Gastroesophageal sphincter (tissue), 4 donors: Measurements from ENCODE around the gene HIPK4. TPM values are rescaled to one million over a fixed set of nuclear protein-coding genes. Genes with fewer than 3 reads are reported as not detected.

Experiments used
- ATAC-seq: fragments of 150-250 bp; one replicate; pipeline ENCODE4 v1.9.1; 2016; ENCODE audit warnings: mild to moderate bottlenecking, moderate library complexity
- H3K27ac ChIP-seq, 4 donors: fragments of 200-600 bp; sonication (generic) in 3 of 4; 1 replicate in 3 of 4; 2 replicates in 1 of 4; pipeline ENCODE4 v1.5.1; 2016 to 2019
- H3K27me3 ChIP-seq: fragments of 200-600 bp; sonication (generic); one replicate; pipeline ENCODE4 v1.5.1; 2019
- H3K36me3 ChIP-seq, 2 donors: fragments of 200-600 bp; sonication (generic); one replicate each; pipeline ENCODE4 v1.5.1; 2019; ENCODE audit warnings: control low read depth in 1 of 2
- H3K4me1 ChIP-seq, 3 donors: fragments of 200-600 bp; sonication (generic); 1 replicate in 2 of 3; 2 replicates in 1 of 3; pipeline ENCODE4 v1.5.1; 2016 to 2019; ENCODE audit warnings: control low read depth in 2 of 3
- H3K4me3 ChIP-seq, 2 donors: fragments of 200-600 bp; sonication (generic); one replicate each; pipeline ENCODE4 v1.5.1; 2019; ENCODE audit warnings: mild to moderate bottlenecking in 1 of 2, moderate library complexity in 1 of 2
- H3K9me3 ChIP-seq, 3 donors: fragments of 200-600 bp; sonication (generic); one replicate each; pipeline ENCODE4 v1.5.1; 2017 to 2019; ENCODE audit warnings: control low read depth in 2 of 3
- EP300 ChIP-seq: sonication (generic); formaldehyde crosslinking; IDR thresholded peaks from one replicate; pipeline ENCODE4 v1.6.1; 2017; ENCODE audit warnings: antibody characterized with exemption, mild to moderate bottlenecking
- POLR2A ChIP-seq, 2 donors: fragments of 450-650 bp; IDR thresholded peaks; one replicate each; pipeline ENCODE4 v1.6.1; 2017; ENCODE audit warnings: antibody characterized with exemption in 2 of 2, mild to moderate bottlenecking in 2 of 2, moderate library complexity in 1 of 2
- POLR2AphosphoS5 ChIP-seq: sonication (generic); formaldehyde crosslinking; IDR thresholded peaks from one replicate; pipeline ENCODE4 v1.6.1; 2017; ENCODE audit warnings: antibody characterized with exemption
- WGBS, 2 donors: methylation state at CpG; one replicate each; pipeline ENCODE4 v1.1.5; 2018; ENCODE audit warnings: low coverage in 1 of 2; 5-methylcytosine and 5-hydroxymethylcytosine counted together
- total RNA-seq, 4 donors: library from RNA; depleted of rRNA; stranded (reverse); fragments of >200 nt; gene quantifications; one replicate each; pipeline ENCODE4 v1.1.0, GENCODE V29; 2016
- TF ChIP-seq, protein P1 (sequence below), 4 experiments: fragments of 200-600 bp in 2 of 4; fragments of 450-650 bp in 2 of 4; sonication (generic) in 1 of 4; IDR thresholded peaks; one replicate each; pipeline ENCODE4 v1.5.1; 2017 to 2019; ENCODE audit warnings: antibody characterized with exemption in 4 of 4, mild to moderate bottlenecking in 2 of 4, moderate library complexity in 2 of 4

Gene HIPK4
- total RNA-seq, 4 donors from 2014 or later = 0.19 to 1.1 TPM; not detected in 2

DNA sequence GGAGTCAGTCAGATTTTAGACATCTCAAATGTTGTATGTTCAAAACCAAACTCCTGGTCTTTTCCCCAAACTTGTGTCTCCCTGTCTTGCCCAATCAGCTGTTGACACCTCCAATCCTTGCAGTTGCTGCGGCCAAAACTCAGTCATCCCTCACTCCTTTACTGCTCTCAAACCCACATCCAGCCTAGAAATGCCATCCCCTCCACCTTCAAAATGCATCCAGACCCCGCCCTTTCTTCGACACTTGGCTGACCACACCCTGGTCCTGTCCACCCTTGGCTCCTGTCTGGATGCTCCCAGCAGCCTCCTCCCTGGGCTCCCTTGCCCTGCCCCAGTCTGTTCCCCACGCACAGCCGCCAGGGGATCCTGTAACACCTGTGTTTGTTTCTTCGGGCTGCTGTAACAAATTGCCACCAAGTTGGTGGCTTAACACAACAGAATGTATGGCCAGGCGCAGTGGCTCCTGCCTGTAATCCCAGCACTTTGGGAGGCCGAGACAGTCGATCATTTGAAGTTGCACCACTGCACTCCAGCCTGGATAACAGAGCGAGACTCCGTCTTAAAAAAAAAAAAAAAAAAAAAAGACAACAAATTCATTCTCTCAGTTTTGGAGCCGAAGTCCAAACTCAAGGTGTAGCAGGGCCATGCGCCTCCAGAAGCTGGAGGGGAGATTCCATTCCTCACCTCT lies 29.8 kb downstream of the HIPK4 start:
- ATAC-seq = no peak
- H3K4me3 ChIP-seq = no peak overlapping the region
- WGBS, 2 donors = 86 to 96% methylated on average over 6 to 7 of the region's 13 CpGs
- no peaks in the 10 kb centered on the region for H3K9me3 ChIP-seq
- TF ChIP-seq, protein P1, sequence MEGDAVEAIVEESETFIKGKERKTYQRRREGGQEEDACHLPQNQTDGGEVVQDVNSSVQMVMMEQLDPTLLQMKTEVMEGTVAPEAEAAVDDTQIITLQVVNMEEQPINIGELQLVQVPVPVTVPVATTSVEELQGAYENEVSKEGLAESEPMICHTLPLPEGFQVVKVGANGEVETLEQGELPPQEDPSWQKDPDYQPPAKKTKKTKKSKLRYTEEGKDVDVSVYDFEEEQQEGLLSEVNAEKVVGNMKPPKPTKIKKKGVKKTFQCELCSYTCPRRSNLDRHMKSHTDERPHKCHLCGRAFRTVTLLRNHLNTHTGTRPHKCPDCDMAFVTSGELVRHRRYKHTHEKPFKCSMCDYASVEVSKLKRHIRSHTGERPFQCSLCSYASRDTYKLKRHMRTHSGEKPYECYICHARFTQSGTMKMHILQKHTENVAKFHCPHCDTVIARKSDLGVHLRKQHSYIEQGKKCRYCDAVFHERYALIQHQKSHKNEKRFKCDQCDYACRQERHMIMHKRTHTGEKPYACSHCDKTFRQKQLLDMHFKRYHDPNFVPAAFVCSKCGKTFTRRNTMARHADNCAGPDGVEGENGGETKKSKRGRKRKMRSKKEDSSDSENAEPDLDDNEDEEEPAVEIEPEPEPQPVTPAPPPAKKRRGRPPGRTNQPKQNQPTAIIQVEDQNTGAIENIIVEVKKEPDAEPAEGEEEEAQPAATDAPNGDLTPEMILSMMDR (IDR thresholded peaks at IDR 0.05) = no peak
- TF ChIP-seq POLR2AphosphoS5 = no peak
- no peak for TF ChIP-seq POLR2A (IDR thresholded peaks at IDR 0.05)
- no peak for TF ChIP-seq EP300
- H3K27ac ChIP-seq = no peak overlapping the region
- H3K36me3 ChIP-seq = peaks cover 0 to 19% of the 10 kb centered on the region in 2 donors
- no peaks in the 10 kb centered on the region for H3K27me3 ChIP-seq
- H3K4me1 ChIP-seq = peaks cover 0 to 12% (median 0%) of the 10 kb centered on the region in 3 donors

DNA sequence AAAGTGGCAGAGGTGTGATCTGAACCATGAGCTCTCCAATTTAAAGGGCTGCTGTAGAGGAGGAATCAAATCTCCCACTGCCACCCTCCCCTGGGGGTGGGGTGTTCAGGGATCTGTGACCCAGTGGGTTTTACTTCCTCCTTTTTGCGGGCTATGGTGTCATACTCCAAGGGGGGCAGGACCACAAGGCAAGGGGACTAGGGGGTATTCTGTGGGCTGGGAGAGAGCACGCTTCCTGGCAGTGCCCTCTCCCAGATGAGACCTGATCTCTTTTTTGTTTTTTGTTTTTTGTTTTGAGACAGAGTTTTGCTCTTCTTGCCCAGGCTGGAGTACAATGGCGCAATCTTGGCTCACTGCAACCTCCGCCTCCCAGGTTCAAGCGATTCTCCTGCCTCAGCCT lies 31.2 kb downstream of the HIPK4 start:
- Histone ChIP-seq H3K27me3 (no peaks in the 10 kb centered on the region), H3K4me1 (peaks cover 0 to 6% (median 0%) of the 10 kb centered on the region in 3 donors), H3K4me3 (no peak overlapping the region), H3K27ac (no peak overlapping the region), H3K9me3 (no peaks in the 10 kb centered on the region), H3K36me3 (peaks cover 0 to 30% of the 10 kb centered on the region in 2 donors)
- WGBS, 2 donors = 96 to 100% methylated on average over 2 to 3 of the region's 5 CpGs
- no peak for ATAC-seq
- TF ChIP-seq, protein P1 (IDR thresholded peaks at IDR 0.05) = no peak
- TF ChIP-seq EP300 (no peak), POLR2AphosphoS5 (no peak), POLR2A (IDR thresholded peaks at IDR 0.05) (no peak)

DNA sequence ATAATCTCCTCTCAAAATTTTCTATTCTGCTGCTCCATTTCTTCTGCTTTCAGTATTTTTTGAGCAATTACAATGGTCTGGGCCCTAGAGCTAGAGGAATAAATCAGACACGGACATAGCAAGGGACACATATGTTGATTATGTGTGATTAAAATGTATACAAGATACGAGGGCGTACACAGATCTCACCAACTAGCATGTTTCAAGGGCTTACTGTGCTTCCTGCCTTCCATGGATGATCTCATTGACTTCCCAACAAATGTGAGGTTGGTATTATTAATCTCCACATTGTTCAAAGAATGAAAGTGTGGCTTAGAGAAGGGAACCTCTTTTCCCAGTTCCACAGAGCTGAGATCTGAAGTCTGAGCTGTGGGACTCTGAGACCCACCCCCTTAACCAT lies 32.3 kb downstream of the HIPK4 start:
- Histone ChIP-seq H3K27me3 (no peaks in the 10 kb centered on the region), H3K27ac (no peak overlapping the region), H3K4me1 (peaks cover 0 to 6% (median 0%) of the 10 kb centered on the region in 3 donors), H3K36me3 (peaks cover 0 to 41% of the 10 kb centered on the region in 2 donors), H3K4me3 (no peak overlapping the region), H3K9me3 (no peaks in the 10 kb centered on the region)
- 63 to 86% methylated on average over 1 to 3 of the region's 3 CpGs for WGBS, 2 donors
- TF ChIP-seq, protein P1 (IDR thresholded peaks at IDR 0.05) = no peak
- TF ChIP-seq EP300 = no peak
- no peak for TF ChIP-seq POLR2A (IDR thresholded peaks at IDR 0.05)
- TF ChIP-seq POLR2AphosphoS5 = no peak
- no peak for ATAC-seq

DNA sequence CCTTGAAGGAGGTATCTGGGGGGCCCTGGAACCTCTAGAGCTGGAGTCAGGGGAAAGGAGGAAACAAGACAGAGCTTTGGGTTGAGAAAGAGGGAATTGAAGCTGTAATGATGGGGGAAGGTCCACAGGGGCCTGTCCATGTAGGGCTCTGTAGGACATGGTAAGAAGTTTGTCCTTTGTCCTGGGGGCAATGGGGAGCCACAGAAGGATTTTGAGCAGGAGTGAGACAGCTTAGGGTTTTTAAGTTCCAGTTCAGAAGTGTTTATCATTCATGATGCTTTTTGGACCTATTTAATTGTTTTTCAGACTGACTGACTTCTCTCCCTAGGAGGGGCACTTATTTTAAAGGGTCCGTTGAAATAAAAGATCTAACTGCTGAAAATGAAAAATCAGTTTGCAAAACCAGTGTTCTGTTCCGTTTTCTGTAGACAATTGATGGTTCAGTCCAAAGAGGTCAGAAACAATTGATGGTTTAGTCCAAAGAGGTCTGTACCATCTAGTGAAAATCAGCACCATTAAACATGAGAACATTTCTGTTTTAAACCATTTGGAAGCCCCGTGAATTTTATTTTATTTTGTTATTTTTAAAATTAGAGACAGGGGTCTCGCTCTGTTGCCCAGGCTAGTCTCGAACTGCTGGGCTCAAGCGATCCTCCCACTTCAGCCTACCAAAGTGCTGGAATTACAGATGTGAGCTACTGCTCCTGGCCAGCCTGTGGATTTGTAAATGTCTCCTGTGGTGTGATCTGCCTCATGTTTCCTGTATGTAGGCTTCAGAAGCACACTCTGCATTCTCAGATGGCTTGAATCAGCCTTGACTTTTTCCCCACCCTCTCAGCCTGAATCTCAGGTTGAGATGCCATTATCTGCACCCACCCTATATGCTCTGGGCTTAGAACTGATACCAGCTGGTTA lies 33.0 kb downstream of the HIPK4 start:
- peaks cover 0 to 6% (median 0%) of the 10 kb centered on the region in 3 donors for H3K4me1 ChIP-seq
- no peak overlapping the region for H3K27ac ChIP-seq
- ATAC-seq = no peak
- no peaks in the 10 kb centered on the region for H3K9me3 ChIP-seq
- TF ChIP-seq EP300 (no peak), POLR2A (IDR thresholded peaks at IDR 0.05) (no peak), POLR2AphosphoS5 (no peak)
- TF ChIP-seq, protein P1 (IDR thresholded peaks at IDR 0.05) = no peak
- 78 to 79% methylated on average over 6 of the region's 6 CpGs for WGBS, 2 donors
- no peaks in the 10 kb centered on the region for H3K27me3 ChIP-seq
- no peak overlapping the region for H3K4me3 ChIP-seq
- H3K36me3 ChIP-seq = peaks cover 0 to 44% of the 10 kb centered on the region in 2 donors
